HAP-1 (cell line): ENCODE measurements around the gene USP26.
"Not testable (repeated sequence)": the region's sequence is repeated elsewhere in the genome, so short reads cannot be mapped to it uniquely, and the experiment has no call there.

Experiments used
- DNase-seq, 2 experiments: peaks; one replicate each; pipeline ENCODE4 v3.0.0-alpha.2; 2016 to 2020; ENCODE audit warnings: low spot score in 2 of 2
- H3K27me3 ChIP-seq: fragments of 250-450 bp; sonication (Bioruptor Pico); 2 replicates; pipeline ENCODE4 v1.5.1; 2020; ENCODE audit warnings: low read depth, mild to moderate bottlenecking, moderate library complexity
- H3K36me3 ChIP-seq: fragments of 250-450 bp; sonication (Bioruptor Pico); replicated peaks from 2 replicates; pipeline ENCODE4 v1.5.1; 2020; ENCODE audit warnings: mild to moderate bottlenecking
- H3K4me1 ChIP-seq: fragments of 250-450 bp; sonication (Bioruptor Pico); 2 replicates; pipeline ENCODE4 v1.5.1; 2020; ENCODE audit warnings: mild to moderate bottlenecking
- H3K4me3 ChIP-seq: fragments of 250-450 bp; sonication (Bioruptor Pico); 2 replicates; pipeline ENCODE4 v1.5.1; 2020; ENCODE audit warnings: mild to moderate bottlenecking, moderate library complexity
- H3K9me3 ChIP-seq: fragments of 250-450 bp; sonication (Bioruptor Pico); 2 replicates; pipeline ENCODE4 v1.5.1; 2020; ENCODE audit warnings: mild to moderate bottlenecking, moderate library complexity
- in situ Hi-C: fragments of 300-500 bp; cut with MboI; formaldehyde crosslinking; loops from 3 replicates; pipeline ENCODE4 v1.14.3; 2020; ENCODE audit warnings: low sequenced_read_pairs, inconsistent platforms, mixed read lengths

USP26 gene

DNA sequence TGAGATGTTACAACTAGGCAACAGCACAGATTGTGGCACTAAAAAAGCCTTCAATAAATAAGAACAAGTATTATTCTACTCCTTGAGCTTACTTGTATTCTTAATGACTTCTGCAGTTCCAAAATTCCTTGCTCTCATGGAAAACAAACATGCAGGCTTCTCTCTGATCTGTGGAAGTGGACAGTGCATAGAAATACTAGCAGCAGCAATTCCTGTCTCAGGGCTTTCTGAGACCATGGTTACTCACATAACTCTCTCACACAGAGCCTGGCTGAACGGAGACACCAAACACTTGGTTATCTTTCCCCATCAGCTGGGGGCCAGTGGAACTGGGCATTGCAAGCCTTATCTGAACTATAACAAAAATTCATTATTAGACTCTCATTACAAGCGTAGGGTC lies 106.1 kb downstream of the USP26 start:
- H3K36me3 ChIP-seq: no peaks in the 10 kb centered on the region
- no peaks in the 10 kb centered on the region for H3K9me3 ChIP-seq
- DNase-seq: no peak
- no peaks in the 10 kb centered on the region for H3K27me3 ChIP-seq
- no peak overlapping the region for H3K4me3 ChIP-seq
- H3K4me1 ChIP-seq: peaks cover 15% of the 10 kb centered on the region
- in situ Hi-C loops: no loop called here

GRCh38 chrX:132986556-132986955 lies 110.4 kb downstream of the USP26 start:
- Histone ChIP-seq H3K27me3 (no peaks in the 10 kb centered on the region), H3K4me3 (no peak overlapping the region), H3K36me3 (no peaks in the 10 kb centered on the region), H3K9me3 (no peaks in the 10 kb centered on the region), H3K4me1 (peaks cover 15% of the 10 kb centered on the region)
- DNase-seq: no peak
- in situ Hi-C loops: no loop called here

DNA sequence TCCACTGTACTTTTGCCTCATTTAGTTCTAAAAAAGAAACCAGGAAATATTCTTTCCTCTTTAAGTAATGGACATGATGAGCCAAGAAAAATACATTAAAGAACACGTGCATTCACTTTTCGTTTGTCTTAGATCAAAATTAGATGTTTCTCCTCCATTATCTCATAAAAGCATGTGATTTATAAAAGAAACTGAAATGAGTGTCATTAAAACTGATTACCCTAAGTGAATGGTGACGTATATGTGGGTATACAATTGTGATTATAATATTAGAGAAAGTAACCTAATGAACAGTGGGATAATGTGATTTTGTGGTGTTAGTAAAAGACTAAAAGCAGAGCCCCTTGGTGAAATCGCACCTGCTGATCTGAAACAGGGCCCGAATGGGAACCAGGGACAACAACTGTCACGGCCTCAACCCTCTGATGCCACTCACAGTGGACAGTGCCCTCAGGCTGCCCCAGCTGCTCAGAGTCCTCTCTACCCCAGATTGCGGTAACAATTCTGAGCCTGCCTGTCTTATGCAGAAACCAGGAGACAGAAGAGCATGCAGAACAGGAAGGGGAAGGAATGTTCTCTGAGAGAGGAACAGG lies 112.8 kb downstream of the USP26 start:
- H3K4me1 ChIP-seq: peaks cover 12% of the 10 kb centered on the region
- H3K36me3 ChIP-seq: no peaks in the 10 kb centered on the region
- DNase-seq: no peak
- no peaks in the 10 kb centered on the region for H3K9me3 ChIP-seq
- no peak overlapping the region for H3K4me3 ChIP-seq
- H3K27me3 ChIP-seq: no peaks in the 10 kb centered on the region
- in situ Hi-C loops: no loop called here

DNA sequence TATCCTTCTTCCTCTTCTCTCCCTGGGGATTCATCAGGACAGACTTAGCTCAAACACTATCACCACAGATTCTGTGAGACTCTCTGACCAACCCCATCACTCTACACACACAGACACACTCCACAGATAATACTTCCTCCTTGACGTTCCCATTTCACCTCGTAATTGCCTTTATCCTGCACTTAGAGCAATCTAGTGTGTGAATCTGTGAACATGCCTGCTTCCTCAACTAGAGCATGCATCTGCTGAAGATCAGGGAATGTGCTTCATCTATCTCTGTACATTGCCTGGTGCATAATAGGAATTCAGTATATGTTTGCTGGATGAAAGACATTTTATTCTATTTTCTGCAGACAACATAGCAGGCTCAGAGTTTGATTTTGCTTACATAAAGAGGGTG lies 113.4 kb downstream of the USP26 start:
- H3K4me3 ChIP-seq: no peak overlapping the region
- no peaks in the 10 kb centered on the region for H3K9me3 ChIP-seq
- no peaks in the 10 kb centered on the region for H3K36me3 ChIP-seq
- no peak for DNase-seq
- peaks cover 5% of the 10 kb centered on the region for H3K4me1 ChIP-seq
- no peaks in the 10 kb centered on the region for H3K27me3 ChIP-seq
- in situ Hi-C loops: no loop called here

DNA sequence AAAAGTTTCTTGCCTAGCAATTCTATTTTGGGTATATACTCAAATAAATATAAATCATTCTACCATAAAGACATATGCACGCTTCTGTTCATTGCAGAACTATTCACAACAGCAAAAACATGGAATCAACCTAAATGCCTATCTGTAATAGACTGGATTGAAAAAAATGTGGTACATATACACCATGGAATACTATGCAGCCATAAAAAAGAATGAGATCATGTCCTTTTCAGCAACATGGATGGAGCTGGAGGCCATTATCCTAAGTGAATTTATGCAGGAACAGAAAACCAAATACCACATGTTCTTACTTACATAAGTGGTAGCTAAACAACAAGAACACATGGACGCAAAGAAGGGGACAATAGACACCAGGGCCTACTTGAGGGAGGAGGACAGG lies 116.9 kb downstream of the USP26 start:
- H3K27me3 ChIP-seq, H3K36me3 ChIP-seq, H3K4me3 ChIP-seq, in situ Hi-C loops, H3K9me3 ChIP-seq, DNase-seq, H3K4me1 ChIP-seq: not testable (repeated sequence)
